Myocyte (in vitro differentiated cells): ENCODE measurements around the gene DENND2A. TPM values are rescaled to one million over a fixed set of nuclear protein-coding genes. Genes with fewer than 3 reads are reported as not detected.
"Not testable (repeated sequence)": the region's sequence is repeated elsewhere in the genome, so short reads cannot be mapped to it uniquely, and the experiment has no call there.

ENCODE experiments used
- DNase-seq: peaks from one replicate; pipeline ENCODE4 v3.0.0-alpha.2; 2012; ENCODE audit warnings: low read depth
- total RNA-seq: library from RNA; depleted of rRNA; stranded (reverse); fragments of >200 nt; gene quantifications from 2 replicates; pipeline ENCODE4 v1.2.3, GENCODE V29; 2014

The DENND2A gene
- total RNA-seq, 1 donor from 2014 or later, result 0.05 TPM

DNA sequence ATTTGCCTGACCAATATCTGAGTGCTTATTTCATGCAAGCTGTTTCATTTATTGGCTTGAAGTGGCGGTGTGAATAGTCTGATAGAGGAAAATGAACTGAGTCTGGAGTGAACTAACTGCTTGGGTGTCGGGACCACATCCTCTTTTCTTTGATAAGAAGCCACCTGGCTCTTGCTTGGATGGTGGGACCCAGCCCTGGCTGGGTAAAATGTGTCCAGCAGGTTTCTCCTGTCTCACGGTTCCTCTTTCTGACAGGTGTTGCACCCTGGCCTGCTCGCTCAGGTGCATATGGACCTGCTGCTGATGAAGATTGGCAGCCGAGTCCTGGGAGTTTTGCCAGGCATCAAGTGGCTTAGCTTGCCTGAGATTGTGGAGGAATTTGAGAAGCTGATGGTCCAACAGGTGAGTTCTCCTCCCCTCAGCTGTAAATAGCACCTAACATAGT lies 33.8 kb upstream of the DENND2A start:
- no peak for DNase-seq

DNA sequence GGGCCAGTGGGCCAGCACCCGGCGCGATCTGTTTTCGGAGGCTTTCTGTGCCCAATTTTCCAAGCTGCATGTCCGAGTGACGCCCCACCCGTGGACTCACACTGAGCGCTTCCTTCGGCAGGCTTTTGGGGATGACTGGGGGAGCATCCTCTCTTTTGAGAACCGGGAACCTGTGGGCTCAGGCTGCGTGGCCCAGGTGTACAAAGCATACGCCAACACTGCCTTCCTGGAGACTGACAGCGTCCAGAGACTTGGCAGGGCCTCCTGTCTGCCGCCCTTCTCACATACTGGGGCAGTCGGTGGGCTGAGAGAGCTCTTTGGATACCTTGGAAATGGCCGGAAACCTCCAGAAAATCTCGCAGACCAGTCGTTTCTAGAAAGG lies 33.2 kb upstream of the DENND2A start:
- DNase-seq, result no peak

DNA sequence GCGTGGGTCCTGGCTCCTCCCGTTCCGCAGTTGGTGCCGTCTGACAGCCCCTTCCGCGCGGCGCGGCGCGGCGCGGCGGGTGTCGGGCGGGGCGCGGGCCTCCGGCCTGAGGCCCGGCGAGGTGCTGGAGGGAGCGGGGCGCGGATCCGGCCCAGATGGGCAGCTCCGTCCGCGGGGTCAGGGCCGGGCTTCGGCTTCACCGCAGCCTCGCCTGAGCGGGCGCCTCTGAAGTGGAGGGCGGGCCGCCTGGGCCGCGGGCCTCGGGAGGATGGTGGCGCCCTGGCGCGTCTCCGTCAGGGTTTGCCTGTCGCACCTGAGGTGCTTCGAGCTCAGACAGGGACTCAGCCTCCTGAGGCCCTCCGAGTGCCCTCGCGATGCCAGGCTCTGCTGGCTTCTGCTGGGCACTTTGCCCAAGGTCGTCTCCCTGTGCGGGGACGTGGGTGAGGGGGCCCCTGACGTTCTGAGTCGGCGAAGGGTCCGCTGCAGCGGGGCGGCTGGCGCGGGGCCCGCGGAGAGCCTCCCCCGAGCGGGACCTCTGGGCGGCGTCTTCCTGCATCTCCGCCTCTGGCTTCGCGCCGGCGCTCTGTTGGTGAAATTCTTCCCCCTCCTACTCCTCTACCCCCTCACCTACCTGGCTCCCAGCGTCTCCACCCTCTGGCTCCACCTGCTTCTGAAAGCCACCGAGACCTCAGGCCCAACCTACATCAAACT lies 32.6 kb upstream of the DENND2A start:
- DNase-seq, result peak; percentile 24

DNA sequence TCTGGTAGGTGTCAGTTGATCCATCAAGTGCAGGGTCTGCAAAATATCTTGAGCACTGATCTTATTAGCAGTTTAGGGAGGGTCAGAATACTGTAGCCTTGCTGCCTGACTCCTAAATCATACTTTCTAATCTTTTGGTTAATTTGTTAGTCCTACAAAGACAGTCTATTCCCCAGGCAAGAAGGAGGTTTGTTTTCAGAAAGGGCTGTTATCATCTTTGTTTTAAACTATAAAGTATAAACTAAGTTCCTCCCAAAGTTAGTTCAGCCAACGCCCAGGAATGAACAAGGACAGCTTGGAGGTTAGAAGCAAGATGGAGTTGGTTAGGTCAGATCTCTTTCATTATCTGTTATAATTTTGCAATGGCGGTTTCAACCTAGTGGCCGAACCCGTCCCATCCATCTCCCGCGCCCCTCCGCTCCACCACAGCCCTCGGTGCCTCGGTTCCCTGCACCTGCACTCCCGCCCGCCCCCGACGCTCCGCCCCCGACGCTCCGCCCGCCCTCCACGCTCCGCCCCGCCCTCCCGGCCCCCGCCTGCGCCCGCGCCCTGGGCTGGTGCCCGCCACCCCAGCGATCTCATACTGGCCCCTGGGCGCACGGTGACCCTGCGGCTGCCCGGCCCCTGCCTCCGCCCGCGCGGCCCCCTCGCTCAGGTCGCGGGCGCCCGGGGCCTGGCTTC lies 31.9 kb upstream of the DENND2A start, which contains the start of gene ADCK2:
ADCK2 (plus strand) TSS at position 564 of the 681 bp plus-strand sequence. CDS start 386 bp downstream, outside the sequence.
- DNase-seq, result peak; percentile 53

DNA sequence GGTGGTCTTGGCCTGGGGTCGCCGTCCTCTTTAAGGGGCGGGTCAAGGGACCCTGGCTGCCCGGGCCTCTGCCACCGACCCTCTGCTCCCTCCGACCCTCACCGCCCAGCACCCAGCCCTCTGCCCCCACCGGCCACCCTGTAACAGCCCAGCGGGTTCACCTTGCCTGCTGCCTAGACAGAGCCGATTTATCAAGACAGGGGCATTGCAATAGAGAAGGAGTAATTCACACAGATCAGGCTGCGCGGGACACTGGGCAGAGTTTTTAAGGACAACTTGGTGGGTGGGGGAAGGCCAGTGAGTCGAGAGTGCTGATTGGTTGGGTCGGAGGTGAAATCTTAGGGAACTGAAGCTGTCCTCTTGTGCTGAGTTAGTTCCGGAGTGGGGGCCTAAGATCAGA lies 31.4 kb upstream of the DENND2A start:
- no peak for DNase-seq

DNA sequence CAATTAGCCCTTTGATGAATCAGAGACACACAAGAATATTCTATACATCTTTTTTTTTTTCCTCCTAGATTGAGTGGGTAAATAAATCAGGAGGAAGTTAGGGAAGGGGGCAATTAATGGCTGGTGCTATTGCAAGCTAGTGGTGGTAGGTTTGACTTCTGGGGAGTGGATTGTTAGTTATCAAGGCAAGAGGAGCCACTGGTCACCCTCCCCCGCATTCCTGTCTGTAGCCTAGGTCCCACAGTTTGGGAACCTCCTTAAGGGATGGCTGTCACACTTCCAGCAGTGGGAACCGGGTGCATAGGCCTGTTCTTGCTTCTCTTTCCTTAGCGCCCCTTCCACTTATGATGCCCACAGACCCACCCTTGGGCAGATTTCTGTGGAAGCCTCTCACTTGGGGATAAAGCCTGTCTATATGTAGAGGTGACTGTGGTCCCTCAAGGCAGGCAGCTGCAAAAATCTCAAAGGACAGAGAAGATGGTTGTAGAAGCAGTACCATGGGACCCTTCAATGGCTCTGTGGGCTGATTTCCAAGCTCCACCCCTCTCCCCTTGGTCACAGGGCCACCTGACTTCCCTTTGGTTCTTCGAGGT lies 29.8 kb upstream of the DENND2A start:
- no peak for DNase-seq

DNA sequence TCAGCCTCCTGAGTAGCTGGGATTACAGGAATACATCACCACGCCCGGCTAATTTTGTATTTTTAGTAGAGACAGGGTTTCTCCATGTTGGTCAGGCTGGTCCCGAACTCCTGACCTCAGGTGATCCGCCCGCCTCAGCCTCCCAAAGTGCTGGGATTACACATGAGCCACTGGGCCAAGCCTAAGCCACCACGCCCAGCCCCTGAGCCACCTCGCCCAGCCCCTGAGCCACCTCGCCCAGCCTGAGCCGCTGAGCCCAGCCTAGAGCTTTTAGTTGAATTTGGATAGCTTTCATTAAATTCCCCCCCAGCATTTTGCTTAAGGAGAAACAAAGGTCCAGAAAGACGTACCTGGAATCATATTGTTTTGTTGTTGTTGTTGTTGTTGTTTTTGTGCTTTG lies 29.2 kb upstream of the DENND2A start:
- not testable (repeated sequence) for DNase-seq

DNA sequence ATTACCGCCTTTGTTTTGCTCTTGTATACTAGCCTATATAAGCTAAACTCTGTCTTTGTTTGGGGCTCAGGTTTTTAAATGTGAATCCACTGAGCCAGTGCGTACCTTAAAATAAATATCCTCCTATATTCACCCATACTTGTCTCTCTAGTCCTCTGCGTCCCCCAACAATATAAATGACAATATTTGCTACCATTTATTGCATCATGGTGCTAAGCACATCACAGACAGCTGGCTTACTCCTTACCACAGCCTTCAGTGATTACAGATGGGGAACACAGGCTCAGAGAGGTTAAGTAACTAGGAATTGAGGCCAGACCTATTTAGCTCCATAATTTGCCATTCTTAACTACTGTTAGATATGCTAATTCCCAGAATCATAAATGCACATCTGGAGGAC lies 28.7 kb upstream of the DENND2A start:
- DNase-seq, result no peak

DNA sequence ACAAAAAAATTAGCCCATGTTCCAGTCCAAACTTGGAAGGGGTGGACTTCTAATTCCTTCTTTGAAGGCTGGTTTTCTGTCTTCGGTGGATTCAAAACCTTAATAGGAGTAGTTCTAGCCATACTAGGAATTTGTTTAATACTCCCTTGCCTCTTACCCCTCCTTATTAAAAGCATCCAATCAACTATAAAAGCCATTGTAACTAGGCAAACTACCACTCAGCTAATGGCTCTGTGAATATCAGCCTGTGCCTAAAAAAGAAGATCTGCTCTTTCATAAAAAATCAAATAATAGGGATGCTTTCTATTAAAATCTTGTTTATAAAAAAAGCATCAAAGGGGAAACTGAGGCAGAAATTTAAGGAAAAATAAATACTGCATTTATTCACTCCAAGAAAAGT lies 28.0 kb upstream of the DENND2A start:
- DNase-seq, result no peak

DNA sequence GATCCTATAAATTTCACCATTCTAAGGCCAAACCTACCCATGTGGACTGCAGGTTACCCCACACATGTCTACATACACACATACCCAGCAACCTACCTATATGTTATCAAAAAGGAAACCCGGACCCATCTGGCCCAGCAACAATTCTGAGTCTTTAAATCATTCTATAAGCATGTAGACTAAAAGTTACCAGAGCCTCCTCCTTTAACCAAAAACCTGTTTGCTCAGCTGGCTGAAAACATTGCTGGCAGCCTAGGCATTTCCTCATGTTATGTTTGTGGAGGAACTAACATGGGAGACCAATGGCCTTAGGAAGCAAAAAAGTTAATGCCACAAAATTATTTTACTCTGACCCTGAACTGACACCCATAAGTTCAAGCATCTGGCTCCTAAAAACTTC lies 26.9 kb upstream of the DENND2A start:
- no peak for DNase-seq

DNA sequence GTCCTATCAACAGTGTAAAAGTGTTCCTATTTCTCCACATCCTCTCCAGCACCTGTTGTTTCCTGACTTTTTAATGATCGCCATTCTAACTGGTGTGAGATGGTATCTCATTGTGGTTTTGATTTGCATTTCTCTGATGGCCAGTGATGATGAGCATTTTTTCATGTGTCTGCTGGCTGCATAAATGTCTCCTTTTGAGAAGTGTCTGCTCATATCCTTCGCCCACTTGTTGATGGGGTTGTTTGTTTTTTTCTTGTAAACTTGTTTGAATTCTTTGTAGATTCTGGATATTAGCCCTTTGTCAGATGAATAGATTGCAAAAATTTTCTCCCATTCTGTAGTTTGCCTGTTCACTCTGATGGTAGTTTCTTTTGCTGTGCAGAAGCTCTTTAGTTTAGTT lies 22.3 kb upstream of the DENND2A start:
- DNase-seq, result not testable (repeated sequence)

DNA sequence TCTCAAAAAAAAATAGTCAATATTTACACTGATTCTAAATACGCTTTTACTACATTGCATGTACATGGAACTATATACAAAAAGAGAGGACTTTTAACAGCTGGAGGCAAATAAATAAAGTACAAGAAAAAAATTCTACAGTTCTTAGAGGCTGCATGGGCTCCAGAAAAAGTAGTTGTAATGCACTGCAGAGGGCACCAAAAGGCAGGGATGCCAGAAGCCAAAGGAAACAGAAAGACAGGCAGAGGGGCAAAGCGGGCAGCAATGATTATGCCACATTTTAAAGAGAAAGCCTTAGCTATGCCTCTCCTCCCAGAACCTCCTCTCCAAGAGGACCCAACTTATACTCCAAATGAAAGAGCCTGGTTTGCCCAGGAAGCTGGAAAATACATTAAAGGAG lies 20.5 kb upstream of the DENND2A start:
- DNase-seq, result no peak

DNA sequence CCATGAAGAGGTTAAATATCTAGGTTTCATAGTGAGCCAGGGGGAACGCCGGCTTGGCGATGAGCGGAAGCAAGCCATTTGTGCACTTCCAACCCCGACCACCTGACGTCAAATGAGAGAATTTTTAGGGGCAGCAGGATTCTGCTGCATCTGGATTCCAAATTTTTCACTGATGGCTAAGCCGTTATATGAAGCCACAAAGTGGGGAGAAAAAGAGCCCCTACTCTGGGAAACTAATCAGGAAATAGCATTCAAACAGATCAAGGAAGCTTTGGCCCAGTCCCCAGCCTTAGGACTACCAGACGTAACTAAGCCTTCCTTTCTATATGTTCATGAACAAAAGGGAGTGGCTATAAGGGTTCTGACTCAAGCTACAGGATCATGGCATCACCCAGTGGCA lies 19.2 kb upstream of the DENND2A start:
- no peak for DNase-seq

DNA sequence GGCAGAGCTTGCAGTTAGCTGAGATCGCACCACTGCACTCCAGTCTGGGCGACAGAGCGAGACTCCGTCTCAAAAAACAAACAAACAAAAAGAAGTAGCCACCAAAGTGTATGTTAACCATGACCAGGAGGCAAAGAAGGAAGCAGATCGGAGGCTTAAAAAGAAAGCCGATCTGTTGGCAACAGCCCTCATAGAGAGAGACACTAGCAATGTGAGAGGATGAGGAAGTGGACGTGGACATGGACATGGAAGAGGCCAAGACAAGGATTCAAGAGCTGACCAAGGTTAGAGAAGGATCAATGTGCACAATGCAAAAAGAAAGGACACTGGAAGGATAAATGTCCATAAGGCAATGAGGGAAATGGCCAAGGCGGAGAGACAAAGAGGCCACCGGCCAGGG lies 17.3 kb upstream of the DENND2A start:
- no peak for DNase-seq

DNA sequence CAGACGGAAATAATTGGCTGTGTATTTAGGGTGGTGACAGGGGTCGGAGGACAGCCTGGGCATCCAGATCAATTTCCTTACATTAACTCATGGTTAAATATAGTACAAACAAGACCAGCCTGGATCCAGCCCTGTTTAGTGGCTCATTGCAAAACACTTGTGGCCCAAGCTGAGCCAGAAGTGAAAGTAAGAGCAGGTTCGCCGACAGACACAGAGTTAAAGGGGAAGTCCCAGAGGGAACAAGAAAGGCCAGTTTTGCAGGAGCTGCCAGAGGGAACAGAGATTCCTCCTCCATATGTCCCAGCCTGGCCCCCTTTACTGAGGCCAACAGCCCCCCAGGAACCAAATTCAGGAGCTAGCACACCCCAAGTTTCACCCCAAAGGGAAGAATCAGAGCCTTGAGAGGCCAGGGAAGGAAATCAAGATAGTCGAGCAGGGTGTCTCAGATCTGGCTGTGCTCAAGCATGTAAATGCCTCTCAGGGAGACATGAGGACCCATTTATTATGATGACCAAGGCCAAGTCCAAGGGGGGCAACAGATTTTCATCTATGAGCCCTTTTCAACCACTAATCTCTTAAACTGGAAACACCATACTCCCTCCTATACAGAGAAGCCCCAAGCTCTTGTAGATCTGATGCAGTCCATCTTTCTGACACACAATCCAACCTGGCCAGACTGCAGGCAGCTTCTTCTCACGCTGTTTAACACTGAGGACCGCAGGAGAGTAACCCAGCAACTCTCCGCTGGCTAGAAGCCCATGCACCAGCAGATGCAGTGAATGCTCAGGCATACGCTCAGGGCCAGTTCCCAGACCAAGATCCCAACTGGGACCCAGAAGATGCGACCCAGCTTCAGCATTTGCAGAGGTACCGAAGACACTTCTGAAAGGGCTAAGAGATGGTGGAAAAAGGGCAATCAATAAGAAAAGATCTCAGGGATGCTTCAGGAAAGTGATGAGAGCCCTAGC lies 16.2 kb upstream of the DENND2A start:
- DNase-seq, result peak; percentile 70

DNA sequence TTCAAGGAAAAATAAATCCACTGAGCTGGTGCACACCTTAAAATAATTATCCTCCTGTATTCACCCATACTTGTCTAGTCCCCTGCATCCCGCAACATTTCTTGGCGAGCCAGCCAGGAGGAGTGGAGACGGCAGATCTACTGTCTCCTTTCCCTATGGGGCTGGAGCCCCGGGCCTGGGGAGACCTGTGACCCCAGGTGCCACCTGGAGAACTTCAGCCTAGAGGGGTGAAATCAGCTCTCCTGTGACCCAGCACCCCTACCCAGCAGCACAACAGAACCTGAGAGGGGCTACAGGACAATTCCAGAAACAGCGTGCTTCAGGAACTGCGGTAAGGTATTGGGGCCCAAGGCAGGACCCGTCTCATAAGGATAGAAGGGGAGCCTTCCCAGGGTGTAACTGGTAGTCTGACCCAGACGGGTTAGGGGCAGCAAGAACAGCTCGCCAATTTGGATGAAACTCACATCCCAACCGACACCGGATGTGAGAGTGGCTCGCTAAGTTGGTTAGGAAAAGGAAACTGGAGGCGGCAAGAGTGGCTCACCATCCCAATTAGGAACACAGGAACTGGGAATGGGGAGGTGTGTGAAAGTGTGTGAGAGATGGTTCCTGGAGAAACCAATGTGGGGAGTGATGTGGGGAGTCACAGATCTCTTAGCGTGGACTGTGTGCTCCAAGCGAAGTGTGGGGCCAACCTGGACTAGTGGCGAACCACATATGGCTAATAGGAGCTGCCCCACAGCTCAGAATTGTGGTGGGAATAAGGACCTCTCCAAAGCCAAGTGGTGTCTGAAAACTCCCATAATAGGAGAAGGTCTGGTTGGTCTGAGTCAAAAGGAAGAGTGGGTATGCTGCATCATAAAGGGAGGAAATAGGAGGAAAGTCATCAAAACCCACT lies 15.1 kb upstream of the DENND2A start:
- no peak for DNase-seq

DNA sequence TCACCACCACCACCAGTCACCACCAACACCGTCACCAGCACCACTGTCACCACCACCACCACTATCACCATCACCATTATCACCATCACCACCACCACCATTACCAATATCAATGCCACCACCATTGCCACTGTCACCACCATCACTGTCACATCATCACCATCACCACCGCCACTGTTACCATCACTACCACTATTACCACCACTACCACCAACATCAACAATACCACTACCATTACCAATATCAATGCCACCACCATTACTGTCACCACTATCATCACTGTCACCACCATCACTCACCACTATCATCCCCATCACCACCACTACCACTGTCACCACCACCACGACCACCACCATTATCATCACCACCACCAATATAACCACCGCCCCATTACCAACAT lies 14.0 kb upstream of the DENND2A start:
- no peak for DNase-seq

DNA sequence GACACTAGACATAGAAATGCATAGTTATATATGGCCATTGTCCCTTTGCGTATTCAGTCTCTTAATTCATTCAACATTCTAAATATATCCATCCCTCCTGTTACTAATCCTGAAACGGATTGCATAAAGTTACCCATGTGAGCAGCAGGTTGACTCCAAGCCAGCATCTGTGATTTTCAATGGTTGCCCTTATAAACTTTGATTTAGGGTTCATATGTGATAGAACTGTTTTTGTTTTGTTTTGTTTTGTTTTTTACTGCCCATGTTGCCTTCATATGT lies 13.4 kb upstream of the DENND2A start:
- DNase-seq, result no peak

DNA sequence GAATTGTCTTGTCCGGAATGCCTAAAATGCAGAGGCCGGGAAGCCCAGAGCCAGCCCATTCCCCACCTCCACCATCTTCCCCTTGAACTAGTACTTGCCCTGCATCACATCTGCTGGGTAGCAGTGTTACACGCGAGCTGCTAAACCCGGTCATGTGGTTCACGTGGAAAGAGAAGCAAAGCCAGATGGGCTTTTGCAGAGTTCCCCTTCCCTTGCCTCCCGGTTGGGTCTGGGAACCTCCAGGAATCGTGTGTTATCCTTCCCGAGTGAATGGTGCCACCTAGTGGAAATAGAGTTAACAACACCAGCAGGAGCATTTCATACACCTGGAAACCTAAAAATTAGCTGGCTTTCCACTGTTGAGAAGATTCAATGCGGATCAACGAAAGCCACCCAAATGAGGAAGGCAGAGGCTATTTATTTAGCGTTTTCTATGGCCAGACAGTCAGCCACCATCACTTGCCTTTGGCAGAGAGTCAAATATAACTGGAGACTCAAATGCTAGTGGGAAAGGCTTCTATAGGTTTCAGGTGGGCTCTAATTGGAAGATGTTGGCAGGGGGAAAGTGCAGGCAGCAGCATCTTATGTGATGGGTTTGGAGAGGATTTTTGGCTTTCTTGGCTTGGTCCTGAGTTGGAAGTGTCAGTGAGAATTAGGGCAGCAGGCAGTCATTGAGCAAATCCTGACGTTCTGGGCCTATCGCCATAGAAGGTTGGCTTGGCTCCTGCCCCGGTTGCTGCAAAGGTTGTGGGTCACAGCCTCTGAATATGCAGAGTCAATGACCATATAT lies 12.9 kb upstream of the DENND2A start:
- peak; percentile 88 for DNase-seq

DNA sequence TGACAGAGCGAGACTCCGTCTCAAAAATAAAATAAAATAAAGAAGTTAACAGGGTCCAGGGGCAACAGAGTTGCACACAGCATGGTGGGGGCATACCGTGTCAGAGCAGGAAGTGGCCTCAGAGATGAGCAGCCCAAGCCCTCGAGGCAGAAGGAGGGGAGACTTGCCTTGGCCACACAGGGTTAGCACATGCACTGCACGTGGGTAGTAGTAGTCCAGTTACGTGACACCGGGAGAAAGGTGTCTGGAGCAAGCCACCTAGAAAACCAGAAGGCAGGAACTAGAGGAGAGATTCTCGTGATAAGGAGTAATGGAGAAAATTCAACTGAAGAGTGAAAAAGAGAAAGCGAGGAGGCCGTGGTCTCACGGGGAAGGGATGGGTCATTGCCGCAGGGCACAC lies 9.8 kb upstream of the DENND2A start:
- DNase-seq, result no peak
